ENCODE data around the gene PDE1C.

DNA sequence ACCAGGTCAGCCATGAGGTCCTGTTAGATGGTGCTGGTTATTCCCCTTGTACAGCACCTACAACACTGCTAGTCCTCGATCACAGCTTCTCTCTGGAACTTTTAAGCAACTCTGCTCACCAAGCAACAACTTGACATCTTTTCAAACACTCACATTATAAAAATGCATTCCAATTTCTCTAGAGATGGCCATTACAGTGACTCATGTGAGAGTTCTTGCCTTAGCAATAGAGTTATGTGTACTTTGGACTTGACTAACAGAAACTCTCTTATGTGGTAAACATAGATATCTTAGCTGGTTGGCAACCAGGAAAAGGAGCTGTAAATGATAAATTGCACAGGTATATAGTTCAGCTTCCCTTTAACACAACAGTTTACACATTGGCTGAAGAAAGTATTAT lies 122.2 kb downstream of the PDE1C start:
- TF ChIP-seq CTCF (IDR thresholded peaks at IDR 0.05) (no peak), IRF3 (IDR thresholded peaks at IDR 0.05; ENCODE audit: low read depth, low read length) (no peak), YY1 (IDR thresholded peaks at IDR 0.05; ENCODE audit: low read depth) (no peak), NFIC (IDR thresholded peaks at IDR 0.05; ENCODE audit: borderline replicate concordance) (no peak), RFX5 (IDR thresholded peaks at IDR 0.05; ENCODE audit: low read length) (no peak), SIN3A (IDR thresholded peaks at IDR 0.05; ENCODE audit: borderline replicate concordance, low read depth, low read length) (no peak), TAF1 (IDR thresholded peaks at IDR 0.05; ENCODE audit: borderline replicate concordance, low read depth, low read length) (no peak)

Measured in SK-N-SH (cell line).